Psoas muscle (tissue), 8 donors: ENCODE data around the gene HYLS1. TPM values are rescaled to one million over a fixed set of nuclear protein-coding genes. Genes with fewer than 3 reads are reported as not detected.

Experiments
- ATAC-seq, 4 donors: fragments of 200-7000 bp; cut with Tn5 transposase; one replicate each; pipeline ENCODE4 v1.9.1; 2020; ENCODE audit warnings: moderate library complexity in 3 of 4, mild to moderate bottlenecking in 2 of 4
- DNase-seq, 2 donors: peaks; one replicate each; pipeline ENCODE4 v3.0.0-alpha.2; 2020
- H3K27ac ChIP-seq: fragments of 200-600 bp; one replicate; pipeline ENCODE4 v1.8.0; 2022
- H3K27me3 ChIP-seq, 3 donors: fragments of 200-600 bp in 1 of 3; one replicate each; pipeline versions ENCODE4 v1.6.1 to v1.8.0; 2013 to 2022; ENCODE audit warnings: low read length in 2 of 3, mild to moderate bottlenecking in 2 of 3, moderate library complexity in 1 of 3; ENCODE audit not compliant: insufficient read depth in 3 of 3
- H3K36me3 ChIP-seq, 2 donors: fragments of 200-600 bp in 1 of 2; one replicate each; pipeline versions ENCODE4 v1.6.1 to v1.8.0; 2013 to 2022; ENCODE audit warnings: low read depth in 1 of 2, mild to moderate bottlenecking in 1 of 2, moderate library complexity in 1 of 2; ENCODE audit not compliant: insufficient read depth in 1 of 2
- H3K4me1 ChIP-seq: fragments of 200-600 bp; one replicate; pipeline ENCODE4 v1.8.0; 2022
- H3K4me3 ChIP-seq: fragments of 200-600 bp; one replicate; pipeline ENCODE4 v1.8.0; 2022; ENCODE audit warnings: mild to moderate bottlenecking
- H3K9me3 ChIP-seq: fragments of 200-600 bp; one replicate; pipeline ENCODE4 v1.8.0; 2022
- CTCF ChIP-seq: fragments of 200-600 bp; IDR thresholded peaks from one replicate; pipeline ENCODE4 v1.8.0; 2022; ENCODE audit warnings: antibody characterized with exemption
- WGBS, 3 donors: extraction: QIAGEN DNeasy Blood & Tissue Kit; methylation state at CpG; one replicate each; pipeline versions ENCODE4 v1.1.6 to v1.1.7; 2013; 5-methylcytosine and 5-hydroxymethylcytosine counted together
- intact Hi-C, 2 donors: fragments of 100-400 bp; cut with DNase I; formaldehyde crosslinking; loops; one replicate each; pipeline versions ENCODE4 v1.11.0 to v1.14.2; 2022
- polyA plus RNA-seq, 3 donors: library from polyadenylated mRNA; stranded (reverse); fragments of 200-250 nt; gene quantifications; one replicate each; pipeline ENCODE4 v1.2.3, GENCODE V29; 2013
- total RNA-seq, 4 donors: library from RNA; stranded (reverse); fragmentation: NEBNext Ultra II Directional in 2 of 4; extraction: Animal tissue kit (Norgen Biotek cat#: 25700) in 2 of 4; gene quantifications; one replicate each; pipeline versions ENCODE4 v1.2.1 to v1.2.4, GENCODE V29; 2021 to 2023
- donor health status: healthy with polysubstance abuse.
- donor health status: DM: no; HTN: no; CAD: no; lungs with moderate emphysema.
- donor health status: Bipolar disorder and iron deficiency.
- donor health status: healthy.
- donor health status: DM: yes; HTN: yes; CAD: no.
- donor health status: DM: no; HTN: no; CAD: no.
- donor health status: DM: no; HTN: no; CAD: no.
- donor health status: DM: yes; HTN: yes; CAD: no.

HYLS1 gene
- total and polyA plus RNA-seq, 7 donors = 1.8 to 7.2 (median 3.8) TPM

- intact Hi-C loops = loop anchor here in 1 of 2 donors (10.0 kb wide), 2 partner anchors 115 to 165 kb away; partner anchors contain the start of gene CDON
- Histone ChIP-seq H3K4me3 (no peak overlapping the region), H3K27me3 (no peaks in the 10 kb centered on the region), H3K9me3 (no peaks in the 10 kb centered on the region), H3K4me1 (no peaks in the 10 kb centered on the region), H3K27ac (no peak overlapping the region), H3K36me3 (no peaks in the 10 kb centered on the region)
- TF ChIP-seq CTCF = no peak
- WGBS, 3 donors = 91 to 95% (median 92%) methylated on average over 22 of the region's 22 CpGs
- ATAC-seq (no peak), DNase-seq (no peak)
These were observed 62.1 kb downstream of the HYLS1 start for GRCh38 chr11:125949271-125950177.

- intact Hi-C loops = no loop called here
- DNase-seq (no peak), ATAC-seq (no peak)
- no peak for TF ChIP-seq CTCF
- H3K4me3 ChIP-seq = no peak overlapping the region
- no peak overlapping the region for H3K27ac ChIP-seq
- no peaks in the 10 kb centered on the region for H3K9me3 ChIP-seq
- 93 to 95% (median 95%) methylated on average over 11 of the region's 11 CpGs for WGBS, 3 donors
- no peaks in the 10 kb centered on the region for H3K4me1 ChIP-seq
- H3K36me3 ChIP-seq = no peaks in the 10 kb centered on the region
- no peaks in the 10 kb centered on the region for H3K27me3 ChIP-seq
These were observed 62.7 kb downstream of the HYLS1 start for GRCh38 chr11:125950178-125950490.

Other genes with a start within 250 kb of the HYLS1 start
- not detected for gene ACRV1, start 206.8 kb upstream of the HYLS1 start, total RNA-seq
- gene ACRV1, start 206.8 kb upstream of the HYLS1 start, polyA plus RNA-seq = under 1 TPM in 1 of 3 donors, not detected in 2; 0.03 TPM
- not detected for gene PATE1, start 141.4 kb upstream of the HYLS1 start, total RNA-seq
- not detected for gene PATE1, start 141.4 kb upstream of the HYLS1 start, polyA plus RNA-seq
- gene PATE2, start 108.8 kb upstream of the HYLS1 start, total RNA-seq = under 1 TPM in 1 of 4 donors, not detected in 3; 0.17 TPM
- gene PATE2, start 108.8 kb upstream of the HYLS1 start, polyA plus RNA-seq = not detected
- gene PATE3, start 99.5 kb upstream of the HYLS1 start, total RNA-seq = not detected
- gene PATE3, start 99.5 kb upstream of the HYLS1 start, polyA plus RNA-seq = not detected
- not detected for gene PATE4, start 54.4 kb upstream of the HYLS1 start, total RNA-seq
- not detected for gene PATE4, start 54.4 kb upstream of the HYLS1 start, polyA plus RNA-seq
- gene PUS3, start 15.5 kb downstream of the HYLS1 start, total RNA-seq = 10 to 100 TPM in 3 of 4 donors, 1 to 10 TPM in 1; 9.0 to 17.5 (median 16.5) TPM
- gene PUS3, start 15.5 kb downstream of the HYLS1 start, polyA plus RNA-seq = 10 to 100 TPM; 15.0 to 17.5 (median 16.1) TPM
- not detected for gene DDX25, start 16.8 kb downstream of the HYLS1 start, total RNA-seq
- gene DDX25, start 16.8 kb downstream of the HYLS1 start, polyA plus RNA-seq = under 1 TPM in 1 of 3 donors, not detected in 2; 0.01 TPM
- gene VSIG10L2, start 58.4 kb downstream of the HYLS1 start, total RNA-seq = not detected
- gene VSIG10L2, start 58.4 kb downstream of the HYLS1 start, polyA plus RNA-seq = under 1 TPM in 1 of 3 donors, not detected in 2; 0.21 TPM
- 1 to 10 TPM; 1.3 to 5.6 (median 1.5) TPM for gene CDON, start 175.2 kb downstream of the HYLS1 start, total RNA-seq
- gene CDON, start 175.2 kb downstream of the HYLS1 start, polyA plus RNA-seq = 1 to 10 TPM in 1 of 3 donors, under 1 TPM in 2; 0.63 to 1.0 (median 0.79) TPM